Osteoblast (primary cell): ENCODE measurements around the gene SRPX2. TPM values are rescaled to one million over a fixed set of nuclear protein-coding genes. Genes with fewer than 3 reads are reported as not detected.

Experiments
- DNase-seq: peaks from one replicate; pipeline ENCODE4 v3.0.0; 2011; ENCODE audit warnings: low spot score, mixed read lengths; ENCODE audit not compliant: insufficient read length; ENCODE audit errors: missing footprints
- H2AFZ ChIP-seq: 2 replicates; pipeline ENCODE4 v1.6.0; 2011; ENCODE audit warnings: mild to moderate bottlenecking, low read length
- H3K27ac ChIP-seq: 2 replicates; pipeline ENCODE4 v1.5.1; 2011; ENCODE audit warnings: mild to moderate bottlenecking, low read depth, low read length, moderate library complexity
- H3K27me3 ChIP-seq: 2 replicates; pipeline ENCODE4 v1.6.0; 2012; ENCODE audit warnings: mild to moderate bottlenecking, control low read depth, inconsistent platforms, low read length, moderate library complexity; ENCODE audit not compliant: insufficient read depth
- H3K36me3 ChIP-seq: 2 replicates; pipeline ENCODE4 v1.5.1; 2011; ENCODE audit warnings: mild to moderate bottlenecking, low read length, control low read depth, moderate library complexity; ENCODE audit not compliant: insufficient read depth
- H3K4me1 ChIP-seq: 2 replicates; pipeline ENCODE4 v1.5.1; 2011; ENCODE audit warnings: mild to moderate bottlenecking, low read length, control low read depth, moderate library complexity; ENCODE audit not compliant: insufficient read depth
- H3K4me2 ChIP-seq: 2 replicates; pipeline ENCODE4 v1.6.0; 2011; ENCODE audit warnings: mild to moderate bottlenecking, low read length; ENCODE audit not compliant: insufficient read depth
- H3K4me3 ChIP-seq: fragments of 200-600 bp; sonication (generic); 3 replicates; pipeline ENCODE4 v1.5.1; 2012; ENCODE audit warnings: mild to moderate bottlenecking, low read length, inconsistent platforms; ENCODE audit not compliant: insufficient read depth
- H3K79me2 ChIP-seq: 2 replicates; pipeline ENCODE4 v1.6.0; 2012; ENCODE audit warnings: mild to moderate bottlenecking, low read length, control low read depth, inconsistent platforms; ENCODE audit not compliant: insufficient read depth
- H3K9me3 ChIP-seq: 2 replicates; pipeline ENCODE4 v1.5.1; 2011; ENCODE audit warnings: low read depth, low read length, control low read depth
- H4K20me1 ChIP-seq: 2 replicates; pipeline ENCODE4 v1.6.0; 2012; ENCODE audit warnings: mild to moderate bottlenecking, low read length, control low read depth; ENCODE audit not compliant: insufficient read depth
- total RNA-seq: library from RNA; depleted of rRNA; stranded (reverse); fragments of >200 nt; gene quantifications from 2 replicates; pipeline ENCODE4 v1.2.3, GENCODE V29; 2012
- TF ChIP-seq, protein P1 (sequence below): IDR thresholded peaks from 2 replicates; pipeline ENCODE4 v1.5.1; 2011; ENCODE audit warnings: mild to moderate bottlenecking, low read depth, low read length, moderate library complexity; ENCODE audit errors: extremely low read depth

Gene SRPX2
- total RNA-seq, 1 donor, result 36.9 TPM

DNA sequence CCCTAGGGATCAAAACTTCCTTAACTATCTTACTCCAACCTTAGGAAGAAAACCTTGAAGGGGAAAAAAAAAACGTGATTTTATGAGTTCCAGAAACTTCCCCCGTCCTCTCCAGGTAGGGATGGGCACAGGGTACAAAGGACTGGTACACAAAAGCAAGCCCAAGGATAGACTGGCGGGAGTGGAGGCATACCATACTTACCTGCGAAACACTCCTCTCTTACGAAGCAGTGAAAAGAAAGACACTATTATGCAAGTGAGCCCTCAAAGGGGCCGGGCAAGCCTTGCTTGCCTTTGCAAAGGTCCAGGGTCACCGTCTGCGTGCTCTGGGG lies 8.0 kb upstream of the SRPX2 start:
- peak overlapping the region; percentile 53 for H3K27ac ChIP-seq
- H3K4me3 ChIP-seq, result peak overlapping the region; percentile 72
- H3K4me1 ChIP-seq, result peaks cover 12% of the 10 kb centered on the region
- TF ChIP-seq, protein P1, sequence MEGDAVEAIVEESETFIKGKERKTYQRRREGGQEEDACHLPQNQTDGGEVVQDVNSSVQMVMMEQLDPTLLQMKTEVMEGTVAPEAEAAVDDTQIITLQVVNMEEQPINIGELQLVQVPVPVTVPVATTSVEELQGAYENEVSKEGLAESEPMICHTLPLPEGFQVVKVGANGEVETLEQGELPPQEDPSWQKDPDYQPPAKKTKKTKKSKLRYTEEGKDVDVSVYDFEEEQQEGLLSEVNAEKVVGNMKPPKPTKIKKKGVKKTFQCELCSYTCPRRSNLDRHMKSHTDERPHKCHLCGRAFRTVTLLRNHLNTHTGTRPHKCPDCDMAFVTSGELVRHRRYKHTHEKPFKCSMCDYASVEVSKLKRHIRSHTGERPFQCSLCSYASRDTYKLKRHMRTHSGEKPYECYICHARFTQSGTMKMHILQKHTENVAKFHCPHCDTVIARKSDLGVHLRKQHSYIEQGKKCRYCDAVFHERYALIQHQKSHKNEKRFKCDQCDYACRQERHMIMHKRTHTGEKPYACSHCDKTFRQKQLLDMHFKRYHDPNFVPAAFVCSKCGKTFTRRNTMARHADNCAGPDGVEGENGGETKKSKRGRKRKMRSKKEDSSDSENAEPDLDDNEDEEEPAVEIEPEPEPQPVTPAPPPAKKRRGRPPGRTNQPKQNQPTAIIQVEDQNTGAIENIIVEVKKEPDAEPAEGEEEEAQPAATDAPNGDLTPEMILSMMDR, result no peak
- no peaks in the 10 kb centered on the region for H3K36me3 ChIP-seq
- H4K20me1 ChIP-seq, result no peaks in the 10 kb centered on the region
- DNase-seq, result no peak
- no peaks in the 10 kb centered on the region for H3K79me2 ChIP-seq
- H3K27me3 ChIP-seq, result peaks cover 12% of the 10 kb centered on the region
- H2AFZ ChIP-seq, result peak overlapping the region; percentile 93
- H3K9me3 ChIP-seq, result no peaks in the 10 kb centered on the region
- H3K4me2 ChIP-seq, result peak overlapping the region; percentile 83

DNA sequence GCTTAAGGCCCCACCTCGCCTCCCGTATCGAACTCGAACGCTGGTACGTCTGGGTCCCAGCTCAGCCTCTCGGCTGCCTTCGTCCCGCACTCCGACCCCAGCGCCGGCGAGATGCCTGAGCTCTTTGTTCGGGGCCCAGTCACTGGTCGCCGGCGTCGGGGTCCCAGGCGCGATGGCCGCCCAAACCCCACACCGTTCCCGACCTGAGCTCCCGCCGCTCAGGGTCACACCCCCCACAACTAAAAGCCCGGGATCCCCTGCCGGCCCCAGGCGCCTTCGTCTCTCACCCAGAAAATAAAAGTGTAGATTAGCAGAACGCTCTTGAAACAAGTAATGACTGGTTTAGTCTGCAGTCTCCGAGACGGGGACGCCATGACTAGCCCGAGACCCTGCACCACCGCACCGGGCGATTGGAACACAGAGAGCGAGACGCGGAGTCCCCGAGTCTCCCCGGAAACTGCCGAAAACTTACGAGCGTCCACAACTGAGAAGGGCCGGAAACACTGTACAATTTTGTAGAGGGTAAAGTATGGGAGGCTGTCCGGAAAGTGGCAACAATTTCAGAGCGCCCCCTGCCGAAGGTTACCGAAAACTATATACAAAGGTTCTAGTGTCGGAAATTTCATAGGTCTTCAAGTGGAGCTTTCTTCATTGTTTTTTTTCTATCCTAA lies 7.5 kb upstream of the SRPX2 start, which contains the start of gene TSPAN6:
Gene TSPAN6 (minus strand): TSS at position 486 of the 671 bp plus-strand sequence. CDS start 112 bp downstream, at position 374.
- H4K20me1 ChIP-seq, result no peaks in the 10 kb centered on the region
- no peaks in the 10 kb centered on the region for H3K79me2 ChIP-seq
- peak within 1 kb of the TSS; percentile 93 for H2AFZ ChIP-seq
- H3K27ac ChIP-seq, result peak within 1 kb of the TSS; percentile 53
- no peaks in the 10 kb centered on the region for H3K9me3 ChIP-seq
- H3K4me1 ChIP-seq, result peaks cover 12% of the 10 kb centered on the region
- peak; percentile 76 for DNase-seq
- H3K4me3 ChIP-seq, result peak within 1 kb of the TSS; percentile 72
- TF ChIP-seq, protein P1, result peak; percentile 56
- peaks cover 12% of the 10 kb centered on the region for H3K27me3 ChIP-seq
- H3K36me3 ChIP-seq, result no peaks in the 10 kb centered on the region
- H3K4me2 ChIP-seq, result peak within 1 kb of the TSS; percentile 83

DNA sequence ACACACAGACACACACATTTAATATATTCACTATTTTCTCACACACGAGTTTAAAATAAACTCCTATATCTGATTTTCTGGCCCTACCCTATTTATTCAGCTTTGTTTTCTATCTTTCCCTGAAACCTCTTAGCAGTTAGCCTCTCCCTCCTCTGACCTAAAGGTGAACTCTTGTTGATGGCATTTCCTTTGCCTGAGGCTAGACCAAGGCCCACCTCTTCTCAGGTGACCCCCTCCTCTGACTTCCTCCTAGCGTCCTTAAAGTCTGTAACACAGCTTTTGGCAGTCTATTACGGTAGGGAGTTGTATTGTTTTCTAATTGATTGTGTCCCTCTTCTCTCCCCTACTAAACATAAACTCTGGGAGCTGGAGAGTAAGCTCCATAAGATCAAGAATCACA lies 1.7 kb upstream of the SRPX2 start:
- H3K27ac ChIP-seq, result no peak overlapping the region
- H4K20me1 ChIP-seq, result no peaks in the 10 kb centered on the region
- peaks cover 28% of the 10 kb centered on the region for H3K4me1 ChIP-seq
- TF ChIP-seq, protein P1, result no peak
- H3K27me3 ChIP-seq, result peaks cover 12% of the 10 kb centered on the region
- H3K4me3 ChIP-seq, result no peak overlapping the region
- no peaks in the 10 kb centered on the region for H3K9me3 ChIP-seq
- H3K36me3 ChIP-seq, result no peaks in the 10 kb centered on the region
- no peak overlapping the region for H2AFZ ChIP-seq
- H3K79me2 ChIP-seq, result peaks cover 13% of the 10 kb centered on the region
- no peak for DNase-seq
- no peak overlapping the region for H3K4me2 ChIP-seq

DNA sequence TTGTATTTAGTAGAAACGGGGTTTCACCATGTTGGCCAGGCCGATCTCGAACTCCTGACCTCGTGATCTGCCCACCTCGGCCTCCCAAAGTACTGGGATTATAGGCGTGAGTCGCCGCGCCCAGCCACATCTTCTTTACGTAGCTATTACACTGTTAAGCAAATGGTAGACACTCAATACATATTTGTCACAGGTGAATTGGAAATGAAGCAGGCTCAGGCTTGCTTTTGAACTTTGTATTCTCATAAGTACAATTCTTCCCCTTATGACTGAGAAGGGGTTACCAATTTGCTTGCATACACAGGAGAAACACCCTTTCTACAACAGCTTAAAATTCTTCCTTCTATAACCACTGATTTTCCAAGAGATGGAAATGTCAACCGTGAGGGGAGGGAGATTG lies 787 bp upstream of the SRPX2 start:
- peaks cover 13% of the 10 kb centered on the region for H3K27me3 ChIP-seq
- peaks cover 13% of the 10 kb centered on the region for H3K79me2 ChIP-seq
- peak overlapping the region; percentile 91 for H3K4me2 ChIP-seq
- DNase-seq, result no peak
- H4K20me1 ChIP-seq, result no peaks in the 10 kb centered on the region
- peaks cover 37% of the 10 kb centered on the region for H3K4me1 ChIP-seq
- H2AFZ ChIP-seq, result peak overlapping the region; percentile 18
- H3K36me3 ChIP-seq, result no peaks in the 10 kb centered on the region
- TF ChIP-seq, protein P1, result no peak
- H3K27ac ChIP-seq, result peak overlapping the region; percentile 84
- H3K9me3 ChIP-seq, result no peaks in the 10 kb centered on the region
- no peak overlapping the region for H3K4me3 ChIP-seq
